K562 (cell line): ENCODE data around the gene INPP1. TPM values are rescaled to one million over a fixed set of nuclear protein-coding genes. Genes with fewer than 3 reads are reported as not detected.

Experiments used
- ATAC-seq: fragments of 200-7000 bp; cut with Tn5 transposase; 3 replicates; pipeline ENCODE4 v1.9.1; 2020; ENCODE audit warnings: moderate library complexity
- BruUV-seq: library from RNA; stranded (reverse); fragments of 400-500 nt; replicated peaks from 2 replicates; lab custom pipeline; 2021; lab: Mats Ljungman, UMichigan
- CTCF ChIA-PET: fragments of 300-600 bp; formaldehyde crosslinking; extraction: SDS; loops from one replicate; lab custom pipeline; 2021; ENCODE audit warnings: low intra/inter-chr PET ratio; lab: Yijun Ruan, JAX
- POLR2A ChIA-PET: fragments of 300-600, 350-650 bp; sonication (Branson Sonifier 250); formaldehyde crosslinking; extraction: SDS; loops from one replicate; lab custom pipeline; 2021; ENCODE audit warnings: antibody characterized with exemption, inconsistent platforms; lab: Yijun Ruan, JAX
- DNase-seq, 4 experiments: peaks; one replicate each; pipeline versions ENCODE4 v3.0.0 to v3.0.0-alpha.2; 2011 to 2018; ENCODE audit warnings: low spot score in 3 of 4, mixed read lengths in 3 of 4; ENCODE audit errors: extremely low read depth in 1 of 4
- FAIRE-seq: peaks from 2 replicates; lab custom pipeline; 2011; peaks lifted over from hg19 to GRCh38; lab: Jason Lieb, UNC
- H2AFZ ChIP-seq: 2 replicates; pipeline ENCODE4 v1.6.0; 2011; ENCODE audit warnings: low read depth, low read length, control low read depth, inconsistent platforms
- H3K27ac ChIP-seq: fragments of 200-600 bp; 3 replicates; pipeline ENCODE4 v1.8.0; 2011; ENCODE audit warnings: low read depth, mild to moderate bottlenecking, control low read depth, inconsistent platforms, low read length, moderate library complexity, mixed read lengths; ENCODE audit errors: extremely low read depth
- H3K27me3 ChIP-seq, 2 experiments: fragments of 300-600 bp in 1 of 2; 2 replicates in 1 of 2; 3 replicates in 1 of 2; pipeline versions ENCODE4 v1.6.0 to v1.8.0; 2011; ENCODE audit warnings: inconsistent platforms in 2 of 2, low read length in 2 of 2, mild to moderate bottlenecking in 1 of 2, mixed read lengths in 1 of 2, moderate library complexity in 1 of 2; ENCODE audit not compliant: control insufficient read depth in 2 of 2, insufficient read depth in 2 of 2
- H3K36me3 ChIP-seq: fragments of 300-600 bp; 3 replicates; pipeline ENCODE4 v1.8.0; 2011; ENCODE audit warnings: mild to moderate bottlenecking, low read length, inconsistent platforms; ENCODE audit not compliant: control insufficient read depth, insufficient read depth
- H3K4me1 ChIP-seq, 2 experiments: fragments of 200-600 bp in 1 of 2; replicated peaks in 1 of 2; 2 replicates in 1 of 2; 3 replicates in 1 of 2; pipeline versions ENCODE4 v1.5.1 to v1.8.0; 2011; ENCODE audit warnings: inconsistent platforms in 2 of 2, low read length in 2 of 2, mild to moderate bottlenecking in 1 of 2, mixed read lengths in 1 of 2, moderate library complexity in 1 of 2; ENCODE audit not compliant: control insufficient read depth in 2 of 2, insufficient read depth in 2 of 2
- H3K4me2 ChIP-seq: 2 replicates; pipeline ENCODE4 v1.6.1; 2011; ENCODE audit warnings: low read length, control low read depth, inconsistent platforms, mixed read lengths; ENCODE audit not compliant: insufficient read depth
- H3K4me3 ChIP-seq: fragments of 200-600 bp; sonication (generic), shearing (Covaris generic); 2 replicates; pipeline ENCODE4 v1.5.1; 2016; ENCODE audit warnings: control low read depth, inconsistent platforms
- H3K79me2 ChIP-seq: fragments of 200-600 bp; 3 replicates; pipeline ENCODE4 v1.8.0; 2011; ENCODE audit warnings: low read length, inconsistent platforms; ENCODE audit not compliant: control insufficient read depth, insufficient read depth
- H3K9ac ChIP-seq, 2 experiments: 2 replicates each; pipeline versions ENCODE4 v1.6.0 to v1.6.1; 2011; ENCODE audit warnings: low read depth in 2 of 2, low read length in 2 of 2, control low read depth in 1 of 2, inconsistent platforms in 1 of 2, mild to moderate bottlenecking in 1 of 2, mixed read lengths in 1 of 2; ENCODE audit not compliant: insufficient read depth in 1 of 2
- H3K9me1 ChIP-seq: one replicate; pipeline ENCODE4 v1.6.0; 2011; ENCODE audit warnings: inconsistent platforms, mild to moderate bottlenecking, low read length, moderate library complexity; ENCODE audit not compliant: control insufficient read depth, insufficient read depth
- H3K9me3 ChIP-seq: replicated peaks from 2 replicates; pipeline ENCODE4 v1.5.1; 2011; ENCODE audit warnings: low read depth, low read length, inconsistent platforms; ENCODE audit not compliant: control insufficient read depth, insufficient read depth
- H4K20me1 ChIP-seq: replicated peaks from 2 replicates; pipeline ENCODE4 v1.6.1; 2011; ENCODE audit warnings: low read length, inconsistent platforms, mixed read lengths; ENCODE audit not compliant: control insufficient read depth, insufficient read depth
- CSDE1 ChIP-seq, 2 experiments: fragments of 450-650 bp; IDR thresholded peaks; 2 replicates each; pipeline ENCODE4 v1.6.1; 2016; ENCODE audit warnings: mild to moderate bottlenecking in 1 of 2
- MIER1 ChIP-seq: fragments of 450-650 bp; IDR thresholded peaks from 2 replicates; pipeline ENCODE4 v1.6.1; 2016; ENCODE audit warnings: antibody characterized with exemption, mild to moderate bottlenecking, low read depth
- ZNF12 ChIP-seq: sonication (generic); formaldehyde crosslinking; IDR thresholded peaks from 2 replicates; pipeline ENCODE4 v1.4.0; 2020; ENCODE audit warnings: mild to moderate bottlenecking, missing genetic modification reagents
- ZNF316 ChIP-seq: fragments of 450-650 bp; IDR thresholded peaks from 2 replicates; pipeline ENCODE4 v1.6.1; 2016
- WGBS: fragments of 100-300 bp; shearing (Covaris generic); methylation state at CpG from one replicate; pipeline ENCODE4 v1.1.6; 2016; ENCODE audit warnings: low coverage, mixed read lengths; ENCODE audit not compliant: insufficient coverage; ENCODE audit errors: missing lambda C conversion rate; 5-methylcytosine and 5-hydroxymethylcytosine counted together
- in situ Hi-C: fragments of 300-500 bp; cut with MboI; formaldehyde crosslinking; loops from 4 replicates; pipeline ENCODE4 v1.15.0; 2018; ENCODE audit warnings: inconsistent platforms, mixed read lengths
- intact Hi-C: fragments of 100-400 bp; cut with micrococcal nuclease; formaldehyde crosslinking; loops from 2 replicates; pipeline ENCODE4 v1.14.2; 2022
- polyA plus RNA-seq, 8 experiments: library from polyadenylated mRNA; depleted of rRNA in 4 of 8; stranded (reverse) in 5 of 8; unstranded in 3 of 8; fragments of >200 nt; fragmentation: Nextera tagmentation in 2 of 8; fragmentation: Illumina TruSeq in 1 of 8; extraction: Ambion mirVana in 2 of 8; extraction: Trizol in 1 of 8; gene quantifications; 2 replicates each; pipeline versions ENCODE4 v1.2.1 to v1.2.3, GENCODE V29; 2011 to 2014; ENCODE audit warnings: inconsistent platforms in 1 of 8, missing spikeins in 1 of 8
- total RNA-seq, 7 experiments: library from RNA; depleted of rRNA in 6 of 7; stranded (reverse); fragments of >200 nt in 6 of 7; fragmentation: Illumina TruSeq in 2 of 7; extraction: Trizol in 2 of 7; gene quantifications; 2 replicates each; pipeline versions ENCODE4 v1.2.1 to v1.2.3, GENCODE V29; 2011 to 2021; ENCODE audit warnings: low replicate concordance in 1 of 7

INPP1 gene
- total and polyA plus RNA-seq, 9 of the 15 experiments (the other 6 are each of a cell fraction or from before 2014, with no cell fraction given), result 3.7 to 11.8 (median 6.5) TPM

- Histone ChIP-seq H3K9me3 (no peaks in the 10 kb centered on the region), H3K79me2 (no peaks in the 10 kb centered on the region), H3K9me1 (no peaks in the 10 kb centered on the region), H3K36me3 (no peaks in the 10 kb centered on the region), H3K9ac (no peak overlapping the region), H2AFZ (no peak overlapping the region), H3K4me2 (no peak overlapping the region), H3K4me1 (peaks cover 14 to 25% of the 10 kb centered on the region in 2 experiments; a peak in 4 of 5 replicates), H4K20me1 (no peaks in the 10 kb centered on the region), H3K27me3 (no peaks in the 10 kb centered on the region), H3K4me3 (no peak overlapping the region), H3K27ac (no peak overlapping the region)
- intact Hi-C loops (loop anchor here (10.0 kb wide), 1 partner anchor 59 kb away; no protein-coding TSS in a partner anchor), in situ Hi-C loops (no loop called here)
- DNase-seq (no peak), ATAC-seq (no peak), FAIRE-seq (no peak)
- WGBS, result 96% methylated on average over 3 of the region's 3 CpGs
- POLR2A ChIA-PET, result no interaction called here
- no TSS peak for BruUV-seq
- peak; percentile 93 for TF ChIP-seq ZNF12 (CRISPR knock-in tag)
- TF ChIP-seq ZNF316, result no peak
- CTCF ChIA-PET, result no interaction called here
Measured at GRCh38 chr2:190405995-190406394, 62.6 kb downstream of the INPP1 start.

DNA sequence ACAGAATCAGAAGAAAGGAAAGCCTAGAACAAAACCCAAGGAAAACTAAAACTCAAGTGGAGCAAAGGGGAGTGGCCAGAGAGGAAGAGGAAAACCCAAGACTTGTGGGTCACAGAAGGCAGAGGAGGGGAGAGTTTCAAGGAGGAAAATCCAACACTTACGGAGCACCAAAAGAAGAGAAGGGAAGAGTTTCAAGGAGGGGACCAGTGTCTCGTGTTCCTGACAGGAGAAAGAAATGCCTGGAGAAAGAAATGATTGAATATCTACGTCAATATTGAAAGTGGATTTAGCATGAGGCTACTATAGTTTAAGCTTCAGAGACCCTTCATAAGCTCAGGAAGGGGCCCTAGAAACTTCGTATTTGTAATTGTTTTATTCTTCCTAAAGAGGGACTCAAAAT, 63.4 kb downstream of the INPP1 start:
- Histone ChIP-seq H3K4me3 (no peak overlapping the region), H2AFZ (0 out of 2 replicates have a peak overlapping the region, but pooled peaks have one; percentile 23), H3K36me3 (no peaks in the 10 kb centered on the region), H3K4me1 (peaks cover 14 to 25% of the 10 kb centered on the region in 2 experiments; a peak in 4 of 5 replicates), H4K20me1 (no peaks in the 10 kb centered on the region), H3K9me3 (no peaks in the 10 kb centered on the region), H3K4me2 (no peak overlapping the region), H3K27ac (no peak overlapping the region), H3K27me3 (no peaks in the 10 kb centered on the region), H3K79me2 (no peaks in the 10 kb centered on the region), H3K9ac (no peak overlapping the region), H3K9me1 (no peaks in the 10 kb centered on the region)
- DNase-seq (no peak), ATAC-seq (no peak), FAIRE-seq (no peak)
- TF ChIP-seq MIER1, result peak; percentile 54; the same call in 1 of the 2 replicates
- no peak for TF ChIP-seq CSDE1 (IDR thresholded peaks at IDR 0.05)
- in situ Hi-C loops (no loop called here), intact Hi-C loops (loop anchor here (10.0 kb wide), 1 partner anchor 58 kb away; no protein-coding TSS in a partner anchor)
- BruUV-seq, result no TSS peak
- ChIA-PET CTCF (no interaction called here), POLR2A (no interaction called here)
- WGBS, result 71% methylated on average over 4 of the region's 4 CpGs
